HL-60 (cell line): Measurements from ENCODE around the gene TMEM182.

ENCODE experiments used
- CTCF ChIP-seq: IDR thresholded peaks from one replicate; pipeline ENCODE4 v1.5.1; 2011; ENCODE audit warnings: low read length, control low read depth, inconsistent platforms; ENCODE audit not compliant: insufficient read depth
- GABPA ChIP-seq: IDR thresholded peaks from 2 replicates; pipeline ENCODE4 v1.6.1; 2012; ENCODE audit warnings: low read depth
- POLR2AphosphoS5 ChIP-seq: IDR thresholded peaks from 2 replicates; pipeline ENCODE4 v1.6.1; 2012; ENCODE audit warnings: low read depth
- REST ChIP-seq: IDR thresholded peaks from 2 replicates; pipeline ENCODE4 v1.6.1; 2012; ENCODE audit warnings: low read depth; ENCODE audit not compliant: insufficient replicate concordance

- TF ChIP-seq POLR2AphosphoS5 (no peak), CTCF (no peak), REST (no peak), GABPA (no peak)
Measured at GRCh38 chr2:102850888-102851287, 89.1 kb downstream of the TMEM182 start.
